A549 (cell line): ENCODE results near the gene FMO3.

Source experiments
- CEBPB ChIP-seq, 2 experiments: fragments of >200 bp in 1 of 2; sonication (Bioruptor Twin) in 1 of 2; formaldehyde crosslinking in 1 of 2; IDR thresholded peaks; 2 replicates each; pipeline ENCODE4 v1.6.1; 2012 to 2016
- CHD4 ChIP-seq: fragments of 200-600 bp; sonication (generic); IDR thresholded peaks from 2 replicates; pipeline ENCODE4 v1.6.1; 2016; ENCODE audit warnings: antibody characterized with exemption, mild to moderate bottlenecking, borderline replicate concordance
- EP300 ChIP-seq, 2 experiments: fragments of >200 bp; sonication (Bioruptor Twin); formaldehyde crosslinking; IDR thresholded peaks; 2 replicates in 1 of 2; 3 replicates in 1 of 2; pipeline ENCODE4 v1.6.1; 2016 to 2017
- GATA3 ChIP-seq: IDR thresholded peaks from 2 replicates; pipeline ENCODE4 v1.6.1; 2012; ENCODE audit warnings: borderline replicate concordance
- MYC ChIP-seq: IDR thresholded peaks from 2 replicates; pipeline ENCODE4 v1.6.1; 2012; ENCODE audit warnings: mild to moderate bottlenecking, inconsistent platforms, low read length, improper control_type of control experiment, borderline replicate concordance
- PBX3 ChIP-seq: IDR thresholded peaks from 2 replicates; pipeline ENCODE4 v1.6.1; 2012
- POLR2A ChIP-seq: IDR thresholded peaks from 2 replicates; pipeline ENCODE4 v1.6.1; 2012; ENCODE audit warnings: mild to moderate bottlenecking, low read length
- POLR2AphosphoS2 ChIP-seq: conservative IDR thresholded peaks from 2 replicates; pipeline ENCODE4 v1.6.1; 2012; ENCODE audit warnings: low read length, improper control_type of control experiment, inconsistent platforms
- ZFP36 ChIP-seq: fragments of 450-650 bp; IDR thresholded peaks from 2 replicates; pipeline ENCODE4 v1.6.1; 2014; ENCODE audit warnings: borderline replicate concordance; ENCODE audit not compliant: partially characterized antibody
- TF ChIP-seq, protein P1 (sequence below): fragments of 150-350 bp; IDR thresholded peaks from 2 replicates; pipeline ENCODE4 v1.6.1; 2014; ENCODE audit warnings: low read depth, mild to moderate bottlenecking, low read length
- TF ChIP-seq, protein P2 (sequence below): fragments of >200 bp; sonication (Bioruptor Twin); formaldehyde crosslinking; IDR thresholded peaks from 3 replicates; pipeline ENCODE4 v1.5.1; 2016
- TF ChIP-seq, protein P3 (sequence below): IDR thresholded peaks from 2 replicates; pipeline ENCODE4 v1.6.1; 2012

DNA sequence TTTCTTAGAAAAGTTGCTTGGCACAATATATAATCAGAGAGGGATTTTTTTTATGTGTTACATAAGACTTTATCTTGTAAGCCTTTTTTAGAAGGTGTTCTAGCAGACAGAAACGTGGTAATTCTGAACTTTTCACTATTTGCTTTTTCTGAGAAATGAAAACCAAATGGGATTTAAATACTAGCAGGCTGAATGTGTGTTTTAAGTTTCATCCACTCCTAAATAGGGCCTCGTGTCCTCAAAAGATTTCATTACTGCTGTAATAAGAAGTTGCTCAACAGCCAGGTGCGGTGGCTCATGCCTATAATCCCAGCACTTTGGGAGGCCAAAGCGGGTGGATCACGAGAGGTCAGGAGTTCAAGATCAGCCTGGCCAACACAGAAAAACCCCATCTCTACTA is 49.7 kb downstream of the FMO3 start:
- TF ChIP-seq MYC: no peak
- TF ChIP-seq EP300 (IDR thresholded peaks at IDR 0.05): no peak
- TF ChIP-seq GATA3: no peak
- no peak for TF ChIP-seq PBX3
- TF ChIP-seq, protein P1, sequence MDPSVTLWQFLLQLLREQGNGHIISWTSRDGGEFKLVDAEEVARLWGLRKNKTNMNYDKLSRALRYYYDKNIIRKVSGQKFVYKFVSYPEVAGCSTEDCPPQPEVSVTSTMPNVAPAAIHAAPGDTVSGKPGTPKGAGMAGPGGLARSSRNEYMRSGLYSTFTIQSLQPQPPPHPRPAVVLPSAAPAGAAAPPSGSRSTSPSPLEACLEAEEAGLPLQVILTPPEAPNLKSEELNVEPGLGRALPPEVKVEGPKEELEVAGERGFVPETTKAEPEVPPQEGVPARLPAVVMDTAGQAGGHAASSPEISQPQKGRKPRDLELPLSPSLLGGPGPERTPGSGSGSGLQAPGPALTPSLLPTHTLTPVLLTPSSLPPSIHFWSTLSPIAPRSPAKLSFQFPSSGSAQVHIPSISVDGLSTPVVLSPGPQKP: no peak
- no peak for TF ChIP-seq ZFP36
- TF ChIP-seq CHD4: no peak
- TF ChIP-seq, protein P2, sequence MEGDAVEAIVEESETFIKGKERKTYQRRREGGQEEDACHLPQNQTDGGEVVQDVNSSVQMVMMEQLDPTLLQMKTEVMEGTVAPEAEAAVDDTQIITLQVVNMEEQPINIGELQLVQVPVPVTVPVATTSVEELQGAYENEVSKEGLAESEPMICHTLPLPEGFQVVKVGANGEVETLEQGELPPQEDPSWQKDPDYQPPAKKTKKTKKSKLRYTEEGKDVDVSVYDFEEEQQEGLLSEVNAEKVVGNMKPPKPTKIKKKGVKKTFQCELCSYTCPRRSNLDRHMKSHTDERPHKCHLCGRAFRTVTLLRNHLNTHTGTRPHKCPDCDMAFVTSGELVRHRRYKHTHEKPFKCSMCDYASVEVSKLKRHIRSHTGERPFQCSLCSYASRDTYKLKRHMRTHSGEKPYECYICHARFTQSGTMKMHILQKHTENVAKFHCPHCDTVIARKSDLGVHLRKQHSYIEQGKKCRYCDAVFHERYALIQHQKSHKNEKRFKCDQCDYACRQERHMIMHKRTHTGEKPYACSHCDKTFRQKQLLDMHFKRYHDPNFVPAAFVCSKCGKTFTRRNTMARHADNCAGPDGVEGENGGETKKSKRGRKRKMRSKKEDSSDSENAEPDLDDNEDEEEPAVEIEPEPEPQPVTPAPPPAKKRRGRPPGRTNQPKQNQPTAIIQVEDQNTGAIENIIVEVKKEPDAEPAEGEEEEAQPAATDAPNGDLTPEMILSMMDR: no peak
- TF ChIP-seq POLR2A: no peak
- no peak for TF ChIP-seq POLR2AphosphoS2
- TF ChIP-seq CEBPB (IDR thresholded peaks at IDR 0.05): no peak
- TF ChIP-seq, protein P3, sequence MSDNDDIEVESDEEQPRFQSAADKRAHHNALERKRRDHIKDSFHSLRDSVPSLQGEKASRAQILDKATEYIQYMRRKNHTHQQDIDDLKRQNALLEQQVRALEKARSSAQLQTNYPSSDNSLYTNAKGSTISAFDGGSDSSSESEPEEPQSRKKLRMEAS: no peak
